Uterus (tissue), 4 donors: Measurements from ENCODE around the gene MINPP1. TPM values are rescaled to one million over a fixed set of nuclear protein-coding genes. Genes with fewer than 3 reads are reported as not detected.
A peak's percentile ranks its signal among the peaks of the same experiment; 100 is the strongest.

Experiments used
- DNase-seq, 2 donors: peaks; one replicate each; pipeline ENCODE4 v3.0.0-alpha.2; 2019 to 2020
- H3K27ac ChIP-seq, 2 donors: fragments of 200-600 bp; sonication (generic); 1 replicate in 1 of 2; 2 replicates in 1 of 2; pipeline ENCODE4 v1.5.1; 2016 to 2018
- H3K27me3 ChIP-seq, 2 donors: fragments of 200-600 bp; sonication (generic); one replicate each; pipeline ENCODE4 v1.5.1; 2018 to 2019; ENCODE audit warnings: control low read depth in 1 of 2
- H3K36me3 ChIP-seq, 2 donors: fragments of 200-600 bp; sonication (generic); one replicate each; pipeline ENCODE4 v1.5.1; 2019; ENCODE audit warnings: control low read depth in 1 of 2
- H3K4me1 ChIP-seq, 2 donors: fragments of 200-600 bp; sonication (generic); one replicate each; pipeline ENCODE4 v1.5.1; 2018 to 2019; ENCODE audit warnings: control low read depth in 1 of 2
- H3K4me3 ChIP-seq, 2 donors: fragments of 200-600 bp; sonication (generic); 1 replicate in 1 of 2; 2 replicates in 1 of 2; pipeline ENCODE4 v1.5.1; 2018 to 2019; ENCODE audit warnings: mild to moderate bottlenecking in 1 of 2
- H3K9me3 ChIP-seq, 2 donors: fragments of 200-600 bp; sonication (generic); one replicate each; pipeline ENCODE4 v1.5.1; 2019; ENCODE audit warnings: control low read depth in 1 of 2
- CTCF ChIP-seq, 4 experiments: fragments of 200-600 bp in 2 of 4; fragments of 450-650 bp in 2 of 4; sonication (generic) in 2 of 4; IDR thresholded peaks; one replicate each; pipeline ENCODE4 v1.5.1; 2016 to 2019; ENCODE audit warnings: antibody characterized with exemption in 4 of 4, mild to moderate bottlenecking in 2 of 4, moderate library complexity in 1 of 4
- POLR2A ChIP-seq, 2 donors: fragments of 450-650 bp; IDR thresholded peaks; one replicate each; pipeline ENCODE4 v1.6.1; 2016; ENCODE audit warnings: antibody characterized with exemption in 2 of 2, mild to moderate bottlenecking in 1 of 2, moderate library complexity in 1 of 2
- intact Hi-C: fragments of 100-400 bp; cut with DNase I; formaldehyde crosslinking; loops from one replicate; pipeline ENCODE4 v1.15.1; 2023; ENCODE audit warnings: low total_unique reads
- total RNA-seq, 4 donors: library from RNA; depleted of rRNA in 3 of 4; stranded (reverse); fragments of >200 nt in 3 of 4; gene quantifications; one replicate each; pipeline versions ENCODE4 v1.1.0 to v1.2.4, GENCODE V29; 2014 to 2023
- donor health status: DM: yes; HTN: yes; CAD: no.

MINPP1 gene
- total RNA-seq, 4 donors from 2014 or later: 3.1 to 34.4 (median 19.3) TPM

- TF ChIP-seq POLR2A (IDR thresholded peaks at IDR 0.05): no peak
- no peak for TF ChIP-seq CTCF (IDR thresholded peaks at IDR 0.05)
- Histone ChIP-seq H3K9me3 (no peaks in the 10 kb centered on the region), H3K36me3 (no peaks in the 10 kb centered on the region), H3K27me3 (no peaks in the 10 kb centered on the region), H3K27ac (peak overlapping the region; percentile 29 to 59), H3K4me3 (no peak overlapping the region), H3K4me1 (peaks cover 0 to 6% of the 10 kb centered on the region in 2 donors)
- peak in 1 of 2 donors; percentile 30 for DNase-seq
- intact Hi-C loops: no loop called here
Measured at GRCh38 chr10:87578842-87579401, 74.2 kb downstream of the MINPP1 start.

- intact Hi-C loops: no loop called here
- Histone ChIP-seq H3K4me1 (peaks cover 0 to 6% of the 10 kb centered on the region in 2 donors), H3K4me3 (no peak overlapping the region), H3K9me3 (no peaks in the 10 kb centered on the region), H3K27me3 (no peaks in the 10 kb centered on the region), H3K27ac (peak overlapping the region; percentile 29 to 59), H3K36me3 (no peaks in the 10 kb centered on the region)
- no peak for DNase-seq
- TF ChIP-seq POLR2A (IDR thresholded peaks at IDR 0.05) (no peak), CTCF (IDR thresholded peaks at IDR 0.05) (no peak)
Measured at GRCh38 chr10:87579563-87579962, 74.9 kb downstream of the MINPP1 start.

- TF ChIP-seq CTCF (IDR thresholded peaks at IDR 0.05): no peak
- TF ChIP-seq POLR2A (IDR thresholded peaks at IDR 0.05): no peak
- peak overlapping the region in 1 of 2 donors; percentile 29 for H3K27ac ChIP-seq
- H3K4me3 ChIP-seq: no peak overlapping the region
- DNase-seq: no peak
- no peaks in the 10 kb centered on the region for H3K36me3 ChIP-seq
- no peaks in the 10 kb centered on the region for H3K9me3 ChIP-seq
- H3K27me3 ChIP-seq: no peaks in the 10 kb centered on the region
- intact Hi-C loops: no loop called here
- H3K4me1 ChIP-seq: peaks cover 0 to 6% of the 10 kb centered on the region in 2 donors
Measured at GRCh38 chr10:87580016-87580415, 75.3 kb downstream of the MINPP1 start.

GRCh38 chr10:87585565-87586514, 81.1 kb downstream of the MINPP1 start:
- no peak for TF ChIP-seq POLR2A (IDR thresholded peaks at IDR 0.05)
- Histone ChIP-seq H3K4me1 (no peaks in the 10 kb centered on the region), H3K27ac (no peak overlapping the region), H3K27me3 (no peaks in the 10 kb centered on the region), H3K36me3 (no peaks in the 10 kb centered on the region), H3K9me3 (no peaks in the 10 kb centered on the region), H3K4me3 (no peak overlapping the region)
- intact Hi-C loops: no loop called here
- no peak for DNase-seq

GRCh38 chr10:87589645-87590051, 85.0 kb downstream of the MINPP1 start:
- no peak overlapping the region for H3K4me3 ChIP-seq
- no peak for DNase-seq
- H3K9me3 ChIP-seq: no peaks in the 10 kb centered on the region
- no peaks in the 10 kb centered on the region for H3K27me3 ChIP-seq
- intact Hi-C loops: no loop called here
- H3K27ac ChIP-seq: no peak overlapping the region
- TF ChIP-seq POLR2A (IDR thresholded peaks at IDR 0.05) (no peak), CTCF (IDR thresholded peaks at IDR 0.05) (no peak)
- H3K4me1 ChIP-seq: no peaks in the 10 kb centered on the region
- H3K36me3 ChIP-seq: no peaks in the 10 kb centered on the region
